Measurements from ENCODE around the gene TC2N.
"Not testable (repeated sequence)": the region's sequence is repeated elsewhere in the genome, so short reads cannot be mapped to it uniquely, and the experiment has no call there.

Gene TC2N

DNA sequence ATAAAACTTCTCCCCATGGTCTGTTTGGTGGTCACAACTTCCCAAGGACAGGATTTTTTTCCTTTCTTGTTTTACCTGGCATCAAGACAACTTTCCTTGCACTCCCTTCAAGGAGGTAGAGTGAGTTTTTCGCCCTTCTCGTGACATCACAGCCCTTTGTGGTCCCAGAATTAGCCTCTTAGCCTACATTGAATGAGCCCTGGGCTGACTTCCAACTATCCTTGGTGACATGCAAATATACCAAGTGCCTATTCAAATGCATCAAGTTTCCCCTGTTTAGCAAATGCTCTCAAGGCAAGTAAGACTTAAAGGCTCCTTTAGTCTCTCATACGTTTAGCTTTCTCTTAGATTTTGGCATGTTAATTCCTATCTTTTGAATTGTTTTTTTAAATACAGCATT, 36.6 kb downstream of the TC2N start:
- no peak for DNase-seq

DNA sequence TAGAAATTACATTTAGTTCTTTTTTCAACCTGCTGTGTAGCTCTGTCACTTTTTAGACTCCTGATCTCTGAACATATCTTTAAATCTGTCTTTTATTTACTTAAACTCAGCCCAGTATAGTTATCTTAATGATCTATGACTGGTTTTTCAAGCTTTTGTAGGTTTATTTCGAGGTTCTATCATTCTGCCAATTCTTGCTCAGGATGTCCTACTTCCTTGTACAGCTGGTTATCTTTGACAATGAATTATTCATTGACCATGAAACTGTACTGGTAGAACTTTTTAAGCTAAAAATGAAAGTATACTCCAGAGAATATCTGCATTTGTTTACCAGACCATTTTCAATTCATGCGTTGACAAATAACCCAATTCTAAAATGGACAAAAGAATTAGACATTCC, 37.8 kb downstream of the TC2N start:
- no peak for DNase-seq

DNA sequence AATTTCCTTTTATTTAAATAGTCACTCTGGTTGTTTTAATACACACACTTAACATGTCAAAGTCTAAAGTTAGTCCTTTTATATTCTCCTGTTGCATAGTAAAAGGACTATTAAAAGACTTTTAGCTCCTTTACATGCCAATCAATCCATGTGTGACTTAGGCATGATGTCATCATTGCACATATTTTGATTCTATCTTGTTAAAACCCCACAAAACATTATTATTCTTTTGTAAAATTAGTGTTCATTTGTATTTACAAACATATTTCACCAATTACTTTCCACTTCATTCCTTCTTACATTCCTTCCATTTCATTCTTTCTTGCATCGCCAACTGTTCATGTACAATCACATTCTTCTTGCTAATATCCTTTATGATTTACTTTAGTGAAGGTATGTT, 39.6 kb downstream of the TC2N start:
- no peak for DNase-seq

DNA sequence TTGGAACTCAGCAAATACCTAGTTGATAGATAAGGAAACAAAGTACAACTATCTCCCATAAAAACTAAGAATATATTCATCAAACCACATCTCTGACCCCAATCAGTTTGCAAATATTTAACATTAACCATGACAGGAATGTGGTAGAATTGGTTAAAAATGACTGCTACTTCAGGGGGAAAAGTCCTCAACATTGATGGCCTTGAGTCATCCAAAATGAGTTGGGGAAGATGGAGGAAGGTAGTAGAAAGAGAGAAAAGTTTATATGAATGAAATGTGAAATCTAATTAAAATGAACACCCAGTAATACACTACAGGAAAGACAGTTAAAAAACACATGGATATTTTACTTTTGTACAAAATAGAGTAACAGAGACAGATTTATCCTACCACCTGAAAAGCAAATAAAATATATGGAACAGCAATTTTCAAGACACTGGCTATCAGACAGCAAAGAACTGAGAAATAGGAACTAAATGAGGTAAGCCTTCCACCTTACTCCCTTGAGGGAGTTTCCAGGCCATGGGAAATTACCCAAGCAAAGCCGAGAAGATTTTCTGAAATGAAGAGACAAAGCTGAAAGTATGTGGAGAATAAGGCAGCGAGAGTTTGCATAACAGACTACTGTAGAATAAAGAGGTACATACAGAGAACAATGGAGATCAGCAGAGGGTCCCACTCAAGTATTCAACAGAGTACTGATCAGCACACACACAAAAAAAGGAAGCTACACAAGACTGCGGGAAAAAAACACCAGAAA, 49.6 kb downstream of the TC2N start:
- peak; percentile 8 to 53 for DNase-seq

DNA sequence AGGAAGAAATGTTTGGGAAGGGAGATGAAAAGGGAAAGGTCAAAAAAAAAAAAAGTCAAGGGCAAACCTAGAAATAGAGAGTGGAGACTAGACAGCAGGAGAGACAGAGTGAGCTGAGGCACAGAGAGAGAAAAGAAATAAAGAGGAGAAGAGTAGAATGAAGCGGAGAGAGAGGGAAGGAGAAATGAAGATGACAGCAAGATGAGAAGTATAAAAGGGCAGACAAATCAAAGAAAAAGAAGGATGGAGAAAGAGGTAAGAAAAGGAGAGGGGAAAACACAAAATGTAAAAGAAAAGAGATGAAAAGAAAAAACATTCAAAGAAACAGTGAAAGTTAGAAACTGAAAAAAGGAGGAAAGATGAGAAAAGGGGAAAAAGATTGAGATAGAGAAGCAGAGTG, 53.0 kb downstream of the TC2N start:
- no peak for DNase-seq

DNA sequence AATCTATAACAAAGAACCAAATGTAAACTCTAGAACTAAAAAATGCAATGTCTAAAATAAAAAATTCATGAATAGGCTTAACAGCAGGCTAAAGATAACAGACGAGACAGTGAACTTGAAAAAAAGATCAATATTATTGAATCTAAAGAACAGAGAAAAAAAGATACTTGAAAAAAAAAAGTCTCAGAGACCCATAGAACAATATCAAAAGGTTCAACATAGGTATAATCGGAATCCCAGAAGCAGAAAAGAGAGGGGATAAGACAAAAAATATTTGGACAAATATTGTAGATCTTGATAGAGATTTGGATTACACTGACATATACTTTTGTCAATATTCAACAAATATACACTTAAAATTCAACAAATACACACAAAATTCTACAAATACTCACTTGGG, 56.6 kb downstream of the TC2N start:
- DNase-seq = no peak

DNA sequence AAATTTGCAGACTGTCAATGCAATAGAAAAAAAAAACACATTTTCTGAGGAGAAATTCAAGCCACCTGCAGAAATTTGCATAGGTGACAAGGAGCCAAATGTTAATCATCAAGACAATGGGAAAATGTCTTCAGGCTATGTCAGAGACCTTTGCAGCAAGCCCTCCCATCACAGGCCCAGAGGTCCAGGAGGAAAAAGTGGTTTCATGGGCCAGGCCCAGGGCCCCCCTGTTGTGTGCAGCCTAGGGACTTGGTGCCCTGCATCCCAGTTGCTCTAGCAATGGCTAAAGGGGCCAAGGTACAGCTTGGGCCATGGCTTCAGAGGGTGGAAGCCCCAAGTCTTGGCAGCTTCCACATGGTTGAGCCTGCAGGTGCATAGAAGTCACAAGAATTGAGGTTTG, 60.6 kb downstream of the TC2N start:
- no peak for DNase-seq

DNA sequence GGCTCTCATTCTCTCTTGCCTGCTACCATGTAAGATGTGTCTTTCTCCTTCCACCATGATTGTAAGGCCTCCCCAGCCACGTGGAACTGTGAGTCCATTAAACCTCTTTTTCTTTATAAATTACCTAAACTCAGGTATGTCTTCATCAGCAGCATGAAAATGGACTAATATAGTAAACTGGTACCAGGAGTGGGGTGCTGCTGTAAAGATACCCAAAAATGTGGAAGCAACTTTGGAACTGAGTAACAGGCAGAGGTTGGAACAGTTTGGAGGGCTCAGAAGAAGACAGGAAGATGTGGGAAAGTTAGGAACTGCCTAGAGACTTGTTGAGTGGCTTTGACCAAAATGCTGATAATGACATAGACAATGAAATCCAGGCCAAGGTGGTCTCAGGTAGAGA, 61.2 kb downstream of the TC2N start:
- not testable (repeated sequence) for DNase-seq

DNA sequence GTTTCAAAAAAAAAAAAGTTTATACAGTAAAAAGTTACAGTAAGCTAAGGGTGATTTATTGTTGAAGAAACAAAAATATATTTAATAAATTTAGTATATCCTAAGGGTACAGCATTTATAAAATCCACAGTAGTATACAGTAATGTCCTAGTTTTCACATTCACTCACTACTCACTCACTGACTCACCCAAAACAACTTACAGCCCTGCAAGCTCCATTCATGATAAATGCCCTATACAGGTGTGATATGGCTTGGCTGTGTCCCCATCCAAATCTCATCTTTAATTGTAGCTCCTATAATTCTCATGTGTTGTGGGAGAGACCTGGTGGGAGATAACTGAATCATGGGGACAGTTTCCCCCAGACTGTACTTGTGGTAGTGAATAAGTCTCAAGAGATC, 61.7 kb downstream of the TC2N start:
- no peak for DNase-seq

DNA sequence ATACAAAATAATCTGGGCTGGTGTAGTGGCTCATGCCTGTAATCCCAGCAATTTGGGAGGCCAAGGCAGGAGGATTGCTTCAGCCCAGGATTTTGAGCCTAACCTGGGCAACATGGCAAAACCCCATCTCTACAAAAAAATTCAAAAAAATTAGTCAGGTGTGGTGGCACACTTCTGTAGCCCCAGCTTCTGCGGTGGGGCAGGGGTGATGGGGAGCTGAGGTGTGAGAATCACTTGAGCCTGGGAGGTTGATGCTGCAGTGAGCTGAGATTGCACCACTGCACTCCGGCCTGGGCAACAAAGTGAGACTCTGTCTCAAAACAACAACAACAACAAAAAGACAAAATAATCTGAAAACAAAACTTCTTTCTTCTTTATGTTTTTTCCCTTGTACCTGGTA, 66.0 kb downstream of the TC2N start:
- peak in 1 of 2 donors; percentile 7 for DNase-seq

DNA sequence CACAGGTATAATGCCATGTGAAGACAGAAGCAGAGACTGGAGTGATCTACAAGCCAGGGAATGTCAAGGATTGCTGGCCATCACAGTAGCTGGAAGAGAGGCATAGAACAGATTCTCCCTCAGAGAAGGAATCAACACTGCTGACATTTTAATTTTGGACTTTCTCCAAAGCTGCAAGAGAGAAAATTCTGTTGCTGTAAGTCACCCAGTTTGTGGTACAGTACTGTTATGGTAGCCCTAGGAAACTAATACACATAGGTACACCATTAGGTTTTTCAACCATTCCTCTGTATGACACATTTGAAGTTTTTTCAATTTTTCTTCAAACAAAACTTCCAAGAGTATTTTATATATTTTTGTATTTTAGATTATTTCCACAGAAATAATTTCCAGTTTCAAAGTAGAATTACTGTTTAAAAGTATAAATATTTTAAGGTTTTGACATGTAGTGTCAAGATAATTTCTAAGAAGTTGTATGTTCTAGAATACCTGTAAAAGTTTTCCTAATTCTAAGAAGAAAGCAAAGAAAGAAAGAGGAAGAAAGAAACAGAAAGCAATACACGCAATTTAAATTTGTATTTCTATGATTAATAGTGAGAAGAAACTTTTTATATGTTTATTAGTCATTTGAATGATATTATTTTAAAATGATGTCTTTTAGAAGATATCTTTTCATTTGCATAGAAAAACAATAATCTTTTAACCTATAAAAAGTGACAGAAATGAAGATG, 70.6 kb downstream of the TC2N start:
- DNase-seq = no peak

DNA sequence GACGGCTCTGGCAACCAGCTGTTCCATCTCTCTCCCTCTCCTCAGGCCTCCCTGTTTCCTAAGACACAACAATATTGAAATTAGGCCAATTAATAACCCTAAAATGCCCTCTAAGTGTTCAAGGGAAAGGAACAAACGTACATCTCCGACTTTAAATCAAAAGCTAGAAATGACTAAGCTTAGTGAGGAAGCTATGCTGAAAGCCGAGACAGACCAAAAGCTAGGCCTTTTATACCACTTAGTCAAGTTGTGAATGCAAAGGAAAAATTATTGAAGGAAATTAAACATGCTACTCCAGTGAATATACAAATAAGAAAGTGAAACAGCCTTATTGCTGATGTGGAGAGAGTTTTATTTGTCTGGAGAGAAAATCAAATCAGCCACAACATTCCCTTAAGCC, 73.6 kb downstream of the TC2N start:
- no peak for DNase-seq

DNA sequence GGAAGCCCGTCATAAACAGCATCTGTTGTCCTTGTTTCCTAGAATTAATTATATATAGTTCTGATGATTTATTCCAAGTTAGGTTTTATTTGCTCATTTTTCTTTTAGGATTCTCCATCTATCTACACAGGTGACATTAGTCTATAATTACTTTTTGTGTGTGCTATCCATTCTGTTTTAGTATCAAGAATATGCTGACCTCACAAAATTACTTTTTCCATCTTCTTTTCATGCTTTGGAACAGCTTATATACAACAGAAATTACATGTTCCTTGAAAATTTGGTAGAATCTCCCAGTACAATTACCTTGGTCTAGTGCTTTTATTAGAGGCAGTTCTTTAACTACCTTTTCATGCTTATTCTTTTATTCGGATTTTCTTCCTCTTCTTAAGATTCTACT, 81.1 kb downstream of the TC2N start:
- DNase-seq = no peak

DNA sequence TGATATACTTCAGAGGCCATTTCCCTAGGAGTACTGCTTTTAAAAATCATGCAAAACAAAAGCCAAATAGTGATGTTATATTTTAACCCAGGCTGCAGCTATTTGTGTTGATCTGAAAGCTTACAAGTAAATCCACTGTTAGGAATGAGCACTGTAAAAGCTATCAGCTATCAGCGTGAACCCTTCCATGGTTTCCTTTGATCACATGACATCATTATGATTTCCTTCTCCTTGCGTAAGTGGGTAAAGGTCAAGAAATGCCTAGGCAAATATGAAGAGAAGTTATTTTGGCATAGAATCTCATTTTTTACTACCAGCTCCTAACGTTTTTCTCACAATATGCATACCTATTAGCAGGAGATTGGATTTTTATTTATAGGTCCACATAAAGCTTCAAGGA, 86.9 kb downstream of the TC2N start:
- DNase-seq = no peak

DNA sequence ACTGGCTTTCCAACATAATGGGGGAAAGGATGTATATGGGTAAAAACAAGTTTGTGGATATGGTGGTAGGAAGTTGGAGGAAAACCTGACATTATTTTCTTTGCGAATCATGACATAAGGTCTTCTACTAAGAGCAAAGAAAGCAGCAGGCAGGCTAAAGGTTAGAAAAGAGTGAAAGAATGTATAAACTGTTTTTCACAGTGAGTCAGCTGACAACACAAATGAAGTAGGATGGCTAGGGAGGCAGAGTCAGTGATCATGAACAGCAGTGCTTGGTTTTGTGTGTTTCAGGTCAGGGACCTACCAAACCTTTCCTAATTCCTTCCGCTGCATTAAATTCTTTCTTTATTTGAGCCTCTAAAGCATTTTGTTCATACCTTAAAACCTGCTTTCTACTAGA, 89.1 kb downstream of the TC2N start:
- DNase-seq = no peak

DNA sequence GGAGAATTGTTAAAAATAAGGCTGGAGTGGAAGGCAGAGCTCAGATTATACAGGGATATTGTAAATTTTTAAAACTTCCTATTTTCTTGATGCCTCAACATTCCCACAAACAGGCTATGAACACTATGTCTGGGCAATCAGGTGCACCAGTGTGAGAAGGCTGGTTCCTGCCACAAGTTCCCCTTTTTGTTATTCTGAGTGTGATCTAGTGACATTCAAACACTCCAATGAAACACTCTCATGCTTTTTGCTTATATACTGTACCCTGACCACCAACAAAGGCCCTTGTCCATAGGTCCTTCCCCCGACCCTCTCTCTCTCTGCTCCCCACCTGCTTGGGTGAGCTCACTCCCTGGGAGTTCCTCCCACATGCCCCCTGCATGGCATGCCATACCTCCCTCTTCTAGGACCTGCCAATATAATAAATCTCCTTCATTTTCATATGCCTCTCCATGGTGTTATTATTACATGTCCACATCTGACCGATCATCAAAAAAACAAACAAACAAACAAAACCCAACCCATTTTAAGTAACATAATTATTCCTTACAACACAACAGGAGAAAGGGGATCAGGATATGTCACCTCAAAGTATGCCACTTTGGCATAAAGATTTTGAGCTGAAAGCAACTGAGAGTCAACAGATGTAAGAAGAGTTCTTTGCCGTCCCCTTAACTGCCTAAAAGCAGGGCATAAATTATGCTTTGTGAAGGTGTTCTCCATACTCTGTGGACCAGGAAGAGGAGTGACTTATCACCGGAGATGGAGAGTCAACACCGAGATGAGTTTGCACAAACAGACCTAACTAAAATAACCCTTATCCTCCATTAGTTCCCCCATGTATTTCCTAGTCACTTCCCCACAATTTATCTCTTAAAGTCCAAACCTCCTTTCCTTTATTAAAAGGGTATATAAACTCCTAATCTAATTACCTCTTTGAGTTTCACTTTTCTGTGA, 92.9 kb downstream of the TC2N start:
- no peak for DNase-seq

DNA sequence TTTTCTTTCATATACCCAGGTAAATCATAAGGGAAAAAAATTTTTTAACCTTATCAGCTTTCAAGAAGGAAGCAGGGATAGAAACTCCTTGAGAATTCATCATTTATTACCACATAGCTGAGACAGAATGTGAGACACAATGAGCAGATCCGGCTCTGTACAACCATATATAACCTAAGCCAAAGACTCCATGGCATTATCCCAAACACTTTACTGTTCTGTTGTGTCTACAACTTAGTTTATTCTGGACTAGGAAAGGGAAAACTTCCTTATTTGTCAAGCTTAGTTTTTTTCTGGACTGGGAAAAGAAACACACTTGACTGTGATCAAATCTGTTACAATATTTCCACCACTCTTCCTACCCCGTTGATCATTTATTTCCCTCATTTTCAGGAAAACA, 97.2 kb downstream of the TC2N start:
- no peak for DNase-seq

DNA sequence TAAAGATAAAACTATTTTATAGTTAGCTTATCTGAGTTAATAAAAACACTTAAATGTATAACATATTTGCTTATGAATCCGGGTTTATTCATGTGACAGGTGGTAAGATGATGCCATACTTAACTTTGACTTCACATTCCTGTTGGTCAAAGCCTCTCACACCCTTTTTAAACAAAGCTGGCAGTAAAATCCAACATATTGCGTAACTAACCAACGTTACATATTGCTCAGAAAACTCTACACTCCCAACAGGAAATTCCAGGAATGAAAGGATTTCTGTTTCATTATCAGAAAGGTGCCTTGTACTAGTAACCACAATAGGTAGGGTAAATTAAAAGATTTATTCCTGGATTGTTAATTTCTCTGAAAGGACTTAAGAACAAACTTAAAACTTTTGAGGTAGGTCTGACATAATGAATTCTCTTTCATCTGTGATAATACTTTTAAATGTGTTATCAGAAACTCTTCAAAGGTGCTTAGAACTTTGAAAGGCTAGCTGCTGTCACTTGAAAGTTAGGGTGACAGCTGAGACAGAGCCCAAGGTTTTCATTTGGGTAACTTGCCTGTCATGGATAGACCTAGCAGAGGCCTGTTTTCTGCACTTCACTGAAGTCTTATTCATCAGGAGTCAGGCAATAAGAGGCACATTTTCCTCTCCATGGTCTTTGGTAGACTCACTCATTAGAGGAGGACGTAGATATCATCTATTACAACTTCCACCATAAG, 111.6 kb downstream of the TC2N start:
- no peak for DNase-seq

DNA sequence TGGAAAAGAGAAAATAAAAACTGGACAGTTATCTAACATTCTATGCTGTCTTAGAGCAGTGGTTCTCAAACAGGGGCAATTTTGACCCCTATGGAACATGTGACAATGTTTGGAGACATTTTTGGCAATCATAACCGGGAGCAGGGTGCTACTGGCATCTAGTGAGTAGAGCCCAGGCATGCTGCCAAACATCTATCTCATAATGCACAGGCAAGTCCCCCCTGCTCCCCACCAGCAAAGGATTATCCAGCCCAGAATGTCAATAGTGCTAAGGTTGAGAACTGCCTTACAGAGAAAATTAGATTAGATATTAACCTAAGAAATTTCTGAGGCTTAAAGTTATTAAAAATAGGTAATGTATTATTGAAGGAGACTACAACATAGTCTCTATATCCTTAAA, 112.5 kb downstream of the TC2N start:
- no peak for DNase-seq

DNA sequence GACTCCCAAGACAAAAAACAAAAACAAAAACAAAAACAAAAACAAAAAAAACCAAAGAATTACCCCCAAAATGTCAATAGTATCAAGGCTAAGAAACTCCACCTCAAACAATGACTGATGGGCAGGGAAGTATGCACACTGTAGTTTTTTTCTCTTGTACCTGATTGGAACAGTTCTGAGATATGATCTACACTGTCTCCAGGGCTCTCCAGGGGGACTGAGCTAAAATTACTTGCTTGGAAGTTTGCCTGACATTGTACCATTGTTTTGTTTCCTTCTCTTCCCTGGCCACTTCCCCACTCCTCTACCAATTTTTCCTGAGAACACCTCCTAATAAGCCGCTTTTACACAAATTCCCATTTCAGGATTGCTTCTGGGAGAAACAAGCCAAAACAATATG, 113.2 kb downstream of the TC2N start:
- DNase-seq = no peak

DNA sequence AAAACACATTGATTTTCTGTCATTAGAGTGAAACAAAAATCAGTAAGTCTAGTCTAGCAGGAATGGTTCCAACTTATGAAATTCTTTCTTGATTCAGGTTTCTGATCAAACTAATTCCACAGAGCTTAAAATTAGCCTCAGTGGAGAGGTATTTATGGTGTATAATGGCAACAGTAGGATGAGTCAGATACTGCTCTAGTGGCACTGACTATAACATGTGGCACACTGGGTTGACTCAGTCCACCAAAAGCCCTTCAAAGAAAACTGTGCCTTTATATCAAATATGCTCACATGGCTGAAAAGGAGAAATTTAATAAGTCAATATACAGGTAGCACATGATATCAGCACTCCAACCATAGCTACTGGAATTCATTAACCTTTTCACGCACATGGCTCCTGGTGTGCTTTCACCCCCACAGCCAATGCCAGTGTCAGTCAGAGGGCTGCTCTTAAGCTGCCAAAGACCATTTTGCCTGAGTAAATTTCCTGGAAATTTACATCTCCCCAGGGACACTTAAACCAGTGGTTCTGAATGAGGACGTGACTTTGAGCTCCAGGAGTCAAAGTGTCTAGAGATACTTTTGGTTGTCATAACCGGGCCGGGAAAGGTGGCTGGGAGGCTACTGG, 113.7 kb downstream of the TC2N start:
- DNase-seq = no peak

DNA sequence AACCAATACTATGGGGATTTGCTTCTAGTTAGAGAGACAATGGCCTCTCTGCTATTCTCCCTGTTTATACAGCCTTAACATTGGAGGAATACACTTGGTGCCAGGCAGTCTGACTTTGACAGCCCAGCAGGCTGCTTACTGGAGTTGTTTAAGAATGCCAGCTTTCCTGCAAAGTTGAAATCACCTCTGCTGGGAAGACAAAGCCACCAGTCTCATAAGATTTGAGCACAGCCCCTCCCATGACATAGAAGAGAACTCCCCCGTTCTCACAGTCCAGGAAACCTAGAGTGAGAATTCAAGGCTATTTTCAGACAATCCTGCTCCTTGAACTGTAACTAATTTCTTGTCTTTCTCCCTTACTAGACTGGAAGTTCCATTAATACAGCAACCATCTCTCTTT, 114.4 kb downstream of the TC2N start:
- DNase-seq = no peak
